ENCODE data around the gene ATP2A3.

Gene ATP2A3

GRCh38 chr17:3959921-3960601, 4.2 kb downstream of the ATP2A3 start:
- Mint-ChIP-seq H3K27ac (peak overlapping the region; percentile 63), H3K9me3 (no peaks in the 10 kb centered on the region), H3K4me1 (ENCODE audit: low read depth) (peaks cover 46% of the 10 kb centered on the region), H3K27me3 (ENCODE audit: low read depth) (no peaks in the 10 kb centered on the region), H3K36me3 (ENCODE audit: low read depth) (peaks cover 42% of the 10 kb centered on the region), H3K4me3 (peak overlapping the region; percentile 86)
- no peak for DNase-seq (ENCODE audit: low spot score)

- Mint-ChIP-seq H3K4me3 (no peak overlapping the region), H3K27ac (peak overlapping the region; percentile 55), H3K4me1 (ENCODE audit: low read depth) (peaks cover 43% of the 10 kb centered on the region), H3K9me3 (no peaks in the 10 kb centered on the region), H3K36me3 (ENCODE audit: low read depth) (peaks cover 42% of the 10 kb centered on the region), H3K27me3 (ENCODE audit: low read depth) (no peaks in the 10 kb centered on the region)
- no peak for DNase-seq (ENCODE audit: low spot score)
Observed at GRCh38 chr17:3959295-3959899, 4.8 kb downstream of the ATP2A3 start.

GRCh38 chr17:3957735-3958599, 6.3 kb downstream of the ATP2A3 start:
- Mint-ChIP-seq H3K9me3 (no peaks in the 10 kb centered on the region), H3K36me3 (ENCODE audit: low read depth) (peaks cover 37% of the 10 kb centered on the region), H3K4me1 (ENCODE audit: low read depth) (peaks cover 42% of the 10 kb centered on the region), H3K4me3 (no peak overlapping the region), H3K27me3 (ENCODE audit: low read depth) (no peaks in the 10 kb centered on the region), H3K27ac (no peak overlapping the region)
- no peak for DNase-seq (ENCODE audit: low spot score)

GRCh38 chr17:3956983-3957382, 7.3 kb downstream of the ATP2A3 start:
- no peak for DNase-seq (ENCODE audit: low spot score)
- Mint-ChIP-seq H3K4me3 (no peak overlapping the region), H3K4me1 (ENCODE audit: low read depth) (peaks cover 36% of the 10 kb centered on the region)

GRCh38 chr17:3956327-3956957, 7.8 kb downstream of the ATP2A3 start:
- no peak overlapping the region for H3K4me3 Mint-ChIP-seq

More at GRCh38 chr17:3956983-3957382, 7.3 kb downstream of the ATP2A3 start:
- H3K27me3 Mint-ChIP-seq (ENCODE audit: low read depth) = no peaks in the 10 kb centered on the region
- no peaks in the 10 kb centered on the region for H3K9me3 Mint-ChIP-seq
- no peak overlapping the region for H3K27ac Mint-ChIP-seq
- peaks cover 34% of the 10 kb centered on the region for H3K36me3 Mint-ChIP-seq (ENCODE audit: low read depth)

GRCh38 chr17:3955673-3955988, 8.6 kb downstream of the ATP2A3 start:
- H3K9me3 Mint-ChIP-seq = no peaks in the 10 kb centered on the region
- H3K4me3 Mint-ChIP-seq = no peak overlapping the region
- peaks cover 35% of the 10 kb centered on the region for H3K36me3 Mint-ChIP-seq (ENCODE audit: low read depth)
- no peak for DNase-seq (ENCODE audit: low spot score)
- peaks cover 23% of the 10 kb centered on the region for H3K4me1 Mint-ChIP-seq (ENCODE audit: low read depth)
- no peaks in the 10 kb centered on the region for H3K27me3 Mint-ChIP-seq (ENCODE audit: low read depth)
- H3K27ac Mint-ChIP-seq = no peak overlapping the region

More at GRCh38 chr17:3956327-3956957, 7.8 kb downstream of the ATP2A3 start:
- Mint-ChIP-seq H3K36me3 (ENCODE audit: low read depth) (peaks cover 38% of the 10 kb centered on the region), H3K27me3 (ENCODE audit: low read depth) (no peaks in the 10 kb centered on the region), H3K27ac (no peak overlapping the region), H3K9me3 (no peaks in the 10 kb centered on the region), H3K4me1 (ENCODE audit: low read depth) (peaks cover 31% of the 10 kb centered on the region)
- no peak for DNase-seq (ENCODE audit: low spot score)

GRCh38 chr17:3954976-3955672, 9.1 kb downstream of the ATP2A3 start:
- Mint-ChIP-seq H3K36me3 (ENCODE audit: low read depth) (peaks cover 29% of the 10 kb centered on the region), H3K27ac (no peak overlapping the region), H3K4me3 (no peak overlapping the region)

GRCh38 chr17:3954086-3954485, 10.2 kb downstream of the ATP2A3 start:
- Mint-ChIP-seq H3K9me3 (no peaks in the 10 kb centered on the region), H3K27me3 (ENCODE audit: low read depth) (no peaks in the 10 kb centered on the region), H3K36me3 (ENCODE audit: low read depth) (peaks cover 34% of the 10 kb centered on the region), H3K4me1 (ENCODE audit: low read depth) (peaks cover 11% of the 10 kb centered on the region), H3K27ac (no peak overlapping the region), H3K4me3 (no peak overlapping the region)
- no peak for DNase-seq (ENCODE audit: low spot score)

More at GRCh38 chr17:3954976-3955672, 9.1 kb downstream of the ATP2A3 start:
- H3K27me3 Mint-ChIP-seq (ENCODE audit: low read depth) = no peaks in the 10 kb centered on the region
- peaks cover 18% of the 10 kb centered on the region for H3K4me1 Mint-ChIP-seq (ENCODE audit: low read depth)
- no peak for DNase-seq (ENCODE audit: low spot score)
- H3K9me3 Mint-ChIP-seq = no peaks in the 10 kb centered on the region

GRCh38 chr17:3953542-3953941, 10.7 kb downstream of the ATP2A3 start:
- peaks cover 10% of the 10 kb centered on the region for H3K4me1 Mint-ChIP-seq (ENCODE audit: low read depth)
- H3K36me3 Mint-ChIP-seq (ENCODE audit: low read depth) = peaks cover 35% of the 10 kb centered on the region
- no peak for DNase-seq (ENCODE audit: low spot score)
- H3K27me3 Mint-ChIP-seq (ENCODE audit: low read depth) = no peaks in the 10 kb centered on the region
- H3K4me3 Mint-ChIP-seq = no peak overlapping the region
- H3K9me3 Mint-ChIP-seq = no peaks in the 10 kb centered on the region
- no peak overlapping the region for H3K27ac Mint-ChIP-seq

GRCh38 chr17:3952186-3952585, 12.1 kb downstream of the ATP2A3 start:
- no peak overlapping the region for H3K27ac Mint-ChIP-seq
- no peak overlapping the region for H3K4me3 Mint-ChIP-seq
- H3K36me3 Mint-ChIP-seq (ENCODE audit: low read depth) = peaks cover 34% of the 10 kb centered on the region
- H3K27me3 Mint-ChIP-seq (ENCODE audit: low read depth) = no peaks in the 10 kb centered on the region
- peaks cover 5% of the 10 kb centered on the region for H3K4me1 Mint-ChIP-seq (ENCODE audit: low read depth)
- DNase-seq (ENCODE audit: low spot score) = no peak
- H3K9me3 Mint-ChIP-seq = no peaks in the 10 kb centered on the region

GRCh38 chr17:3951420-3951819, 12.8 kb downstream of the ATP2A3 start:
- H3K4me1 Mint-ChIP-seq (ENCODE audit: low read depth) = peaks cover 2% of the 10 kb centered on the region
- H3K36me3 Mint-ChIP-seq (ENCODE audit: low read depth) = peaks cover 28% of the 10 kb centered on the region
- H3K9me3 Mint-ChIP-seq = no peaks in the 10 kb centered on the region
- no peak for DNase-seq (ENCODE audit: low spot score)
- H3K4me3 Mint-ChIP-seq = no peak overlapping the region
- H3K27ac Mint-ChIP-seq = no peak overlapping the region
- no peaks in the 10 kb centered on the region for H3K27me3 Mint-ChIP-seq (ENCODE audit: low read depth)

GRCh38 chr17:3951003-3951402, 13.2 kb downstream of the ATP2A3 start:
- Mint-ChIP-seq H3K36me3 (ENCODE audit: low read depth) (peaks cover 28% of the 10 kb centered on the region), H3K4me1 (ENCODE audit: low read depth) (peaks cover 2% of the 10 kb centered on the region), H3K27ac (no peak overlapping the region), H3K27me3 (ENCODE audit: low read depth) (no peaks in the 10 kb centered on the region), H3K9me3 (no peaks in the 10 kb centered on the region), H3K4me3 (no peak overlapping the region)
- DNase-seq (ENCODE audit: low spot score) = no peak

GRCh38 chr17:3950584-3950983, 13.7 kb downstream of the ATP2A3 start:
- Mint-ChIP-seq H3K4me3 (no peak overlapping the region), H3K4me1 (ENCODE audit: low read depth) (peaks cover 2% of the 10 kb centered on the region), H3K9me3 (no peaks in the 10 kb centered on the region), H3K36me3 (ENCODE audit: low read depth) (peaks cover 31% of the 10 kb centered on the region), H3K27me3 (ENCODE audit: low read depth) (no peaks in the 10 kb centered on the region), H3K27ac (no peak overlapping the region)
- no peak for DNase-seq (ENCODE audit: low spot score)

Measured in T-helper 2 cell treated with Interferon-gamma antibody and Interleukin-4, amounts not matched to agents 5 μg/mL and 100 μg/mL, for 36 hours (primary cell).